A549 (cell line): Measurements from ENCODE around the gene RIMBP2. TPM values are rescaled to one million over a fixed set of nuclear protein-coding genes. Genes with fewer than 3 reads are reported as not detected.

Experiments used
- ATAC-seq, 2 experiments: fragments of 200-7000 bp in 1 of 2; fragments of >200 bp in 1 of 2; cut with Nextera tagmentation in 1 of 2; cut with Tn5 transposase in 1 of 2; 3 replicates each; pipeline versions ENCODE4 v1.8.0 to v1.9.1; 2018 to 2020; ENCODE audit warnings: mild to moderate bottlenecking in 1 of 2, moderate library complexity in 1 of 2
- CTCF ChIA-PET: fragments of 300-600 bp; sonication (Branson Sonifier 250); formaldehyde crosslinking; extraction: SDS; loops from one replicate; lab custom pipeline; 2021; ENCODE audit warnings: antibody characterized with exemption, inconsistent platforms; lab: Yijun Ruan, JAX
- POLR2A ChIA-PET: fragments of 350-600 bp; formaldehyde crosslinking; extraction: SDS; loops from one replicate; lab custom pipeline; 2021; ENCODE audit warnings: antibody characterized with exemption, inconsistent platforms; lab: Yijun Ruan, JAX
- DNase-seq, 2 experiments: peaks; one replicate each; pipeline versions ENCODE4 v3.0.0 to v3.0.0-alpha.2; 2011 to 2016; ENCODE audit warnings: low read depth in 1 of 2, low spot score in 1 of 2
- FAIRE-seq: peaks from 2 replicates; lab custom pipeline; 2011; peaks lifted over from hg19 to GRCh38; lab: Jason Lieb, UNC
- H3K27ac ChIP-seq, 2 experiments: fragments of >200 bp; sonication (Bioruptor Twin); formaldehyde crosslinking; 3 replicates each; pipeline ENCODE4 v1.5.1; 2016 to 2017
- H3K4me1 ChIP-seq: fragments of >200 bp; sonication (Bioruptor Twin); formaldehyde crosslinking; 3 replicates; pipeline ENCODE4 v1.6.1; 2016
- H3K4me2 ChIP-seq: fragments of >200 bp; sonication (Bioruptor Twin); formaldehyde crosslinking; 3 replicates; pipeline ENCODE4 v1.6.1; 2016
- H3K4me3 ChIP-seq: fragments of >200 bp; sonication (Bioruptor Twin); formaldehyde crosslinking; 3 replicates; pipeline ENCODE4 v1.5.1; 2016
- H3K9me3 ChIP-seq: fragments of >200 bp; sonication (Bioruptor Twin); formaldehyde crosslinking; 3 replicates; pipeline ENCODE4 v1.6.1; 2016
- BCL3 ChIP-seq: fragments of >200 bp; sonication (Bioruptor Twin); formaldehyde crosslinking; IDR thresholded peaks from 3 replicates; pipeline ENCODE4 v1.6.1; 2016
- CEBPB ChIP-seq, 2 experiments: fragments of >200 bp in 1 of 2; sonication (Bioruptor Twin) in 1 of 2; formaldehyde crosslinking in 1 of 2; IDR thresholded peaks; 2 replicates each; pipeline ENCODE4 v1.6.1; 2012 to 2016
- CHD2 ChIP-seq: fragments of 150-350 bp; IDR thresholded peaks from 2 replicates; pipeline ENCODE4 v1.6.1; 2014; ENCODE audit warnings: low read length; ENCODE audit not compliant: partially characterized antibody
- EHF ChIP-seq: fragments of 250-450 bp; sonication (Bioruptor Pico); IDR thresholded peaks from 2 replicates; pipeline ENCODE4 v1.5.0; 2020; ENCODE audit warnings: mild to moderate bottlenecking
- EP300 ChIP-seq, 2 experiments: fragments of >200 bp; sonication (Bioruptor Twin); formaldehyde crosslinking; IDR thresholded peaks; 2 replicates in 1 of 2; 3 replicates in 1 of 2; pipeline ENCODE4 v1.6.1; 2016 to 2017
- ESRRA ChIP-seq: fragments of 150-350 bp; IDR thresholded peaks from 2 replicates; pipeline ENCODE4 v1.6.1; 2014; ENCODE audit warnings: mild to moderate bottlenecking, low read length, borderline replicate concordance
- FOSB ChIP-seq: fragments of 250-450 bp; sonication (Bioruptor Pico); IDR thresholded peaks from 2 replicates; pipeline ENCODE4 v1.5.0; 2020; ENCODE audit warnings: mild to moderate bottlenecking, moderate library complexity
- FOSL2 ChIP-seq, 2 experiments: fragments of 450-650 bp in 1 of 2; fragments of >200 bp in 1 of 2; sonication (Bioruptor Twin) in 1 of 2; formaldehyde crosslinking; IDR thresholded peaks; 2 replicates each; pipeline versions ENCODE4 v1.5.0 to v1.6.1; 2016 to 2020; ENCODE audit warnings: mild to moderate bottlenecking in 1 of 2, moderate library complexity in 1 of 2
- HDAC2 ChIP-seq: fragments of 200-600 bp; sonication (generic); IDR thresholded peaks from 2 replicates; pipeline ENCODE4 v1.6.1; 2016
- HMGXB4 ChIP-seq: fragments of 250-450 bp; sonication (Bioruptor Pico); IDR thresholded peaks from 2 replicates; pipeline ENCODE4 v1.5.0; 2021; ENCODE audit warnings: mild to moderate bottlenecking, moderate library complexity, borderline replicate concordance
- HOXB13 ChIP-seq: fragments of 250-450 bp; sonication (Bioruptor Pico); IDR thresholded peaks from 2 replicates; pipeline ENCODE4 v1.5.0; 2020; ENCODE audit warnings: low read depth, mild to moderate bottlenecking, moderate library complexity
- JUN ChIP-seq, 2 experiments: fragments of >200 bp; sonication (Bioruptor Twin); formaldehyde crosslinking; IDR thresholded peaks; 2 replicates in 1 of 2; 3 replicates in 1 of 2; pipeline ENCODE4 v1.6.1; 2016 to 2017
- JUNB ChIP-seq: fragments of >200 bp; sonication (Bioruptor Twin); formaldehyde crosslinking; IDR thresholded peaks from 2 replicates; pipeline ENCODE4 v1.6.1; 2016
- MAX ChIP-seq: IDR thresholded peaks from 2 replicates; pipeline ENCODE4 v1.6.1; 2012
- NFE2L2 ChIP-seq: fragments of 150-350 bp; conservative IDR thresholded peaks from 2 replicates; pipeline ENCODE4 v1.6.1; 2014; ENCODE audit warnings: low read length
- RARB ChIP-seq: fragments of 250-450 bp; sonication (Bioruptor Pico); IDR thresholded peaks from 2 replicates; pipeline ENCODE4 v1.8.0; 2021; ENCODE audit warnings: mild to moderate bottlenecking, moderate library complexity
- RNF2 ChIP-seq: fragments of 200-600 bp; sonication (generic); IDR thresholded peaks from 2 replicates; pipeline ENCODE4 v1.6.1; 2016; ENCODE audit warnings: low read depth, mild to moderate bottlenecking, antibody characterized with exemption, moderate library complexity, borderline replicate concordance
- TFCP2L1 ChIP-seq: fragments of 250-450 bp; sonication (Bioruptor Pico); IDR thresholded peaks from 2 replicates; pipeline ENCODE4 v1.5.0; 2021; ENCODE audit warnings: mild to moderate bottlenecking
- ZC3H11A ChIP-seq: fragments of 450-650 bp; IDR thresholded peaks from 2 replicates; pipeline ENCODE4 v1.6.1; 2014; ENCODE audit warnings: antibody characterized with exemption, mild to moderate bottlenecking
- ZNF302 ChIP-seq: fragments of 250-450 bp; sonication (Bioruptor Pico); IDR thresholded peaks from 2 replicates; pipeline ENCODE4 v1.9.0; 2021; ENCODE audit warnings: inconsistent platforms, mild to moderate bottlenecking, moderate library complexity
- ZSCAN20 ChIP-seq: fragments of 250-450 bp; sonication (Bioruptor Pico); IDR thresholded peaks from 2 replicates; pipeline ENCODE4 v1.8.0; 2022; ENCODE audit warnings: mild to moderate bottlenecking, moderate library complexity
- WGBS: methylation state at CpG from one replicate; pipeline ENCODE4 v1.1.6; 2017; ENCODE audit errors: missing lambda C conversion rate; 5-methylcytosine and 5-hydroxymethylcytosine counted together
- polyA plus RNA-seq, 4 experiments: library from polyadenylated mRNA; depleted of rRNA in 3 of 4; stranded (reverse); fragments of >200 nt; fragmentation: RNase III in 1 of 4; extraction: RNeasy Plus Mini Kit Qiagen cat#74134 plus additional on column Dnase treatment in 1 of 4; gene quantifications; 2 replicates in 3 of 4; 3 replicates in 1 of 4; pipeline ENCODE4 v1.2.3, GENCODE V29; 2011 to 2017

Gene RIMBP2
- polyA plus RNA-seq, 2 of the 4 experiments (the other 2 are of a cell fraction): not detected

GRCh38 chr12:130589540-130590317, 126.4 kb downstream of the RIMBP2 start:
- Histone ChIP-seq H3K27ac (no peak overlapping the region), H3K4me2 (no peak overlapping the region), H3K4me1 (no peaks in the 10 kb centered on the region), H3K9me3 (no peaks in the 10 kb centered on the region)
- no peak for FAIRE-seq
- WGBS: 14% methylated on average over 11 of the region's 11 CpGs
- POLR2A ChIA-PET: no interaction called here
- CTCF ChIA-PET: interaction anchor here (0.6 to 1.1 kb wide), 2 partner anchors 29 to 132 kb away, joined by 3 read pairs; no protein-coding TSS in a partner anchor
- no peak for DNase-seq
- no peak for ATAC-seq
- no peak for TF ChIP-seq HMGXB4
- no peak for TF ChIP-seq EP300 (IDR thresholded peaks at IDR 0.05)
- TF ChIP-seq CEBPB (IDR thresholded peaks at IDR 0.05): no peak
- TF ChIP-seq NFE2L2: no peak
- TF ChIP-seq BCL3: no peak
- no peak for TF ChIP-seq MAX
- TF ChIP-seq RARB (CRISPR knock-in tag): no peak
- TF ChIP-seq, all 56 proteins: peak for 0
- H3K4me3 ChIP-seq: no peak overlapping the region

GRCh38 chr12:130588696-130589539, 127.2 kb downstream of the RIMBP2 start:
- no peak overlapping the region for H3K4me2 ChIP-seq
- CTCF ChIA-PET: interaction anchor here (1.1 kb wide), 2 partner anchors 30 to 159 kb away, joined by 3 read pairs; no protein-coding TSS in a partner anchor
- no peak for DNase-seq
- no peak for FAIRE-seq
- POLR2A ChIA-PET: no interaction called here
- no peaks in the 10 kb centered on the region for H3K4me1 ChIP-seq
- H3K4me3 ChIP-seq: no peak overlapping the region
- no peak for ATAC-seq
- H3K27ac ChIP-seq: no peak overlapping the region
- H3K9me3 ChIP-seq: no peaks in the 10 kb centered on the region
- 34% methylated on average over 11 of the region's 11 CpGs for WGBS
- TF ChIP-seq JUNB: no peak
- no peak for TF ChIP-seq ZNF302 (CRISPR knock-in tag)
- TF ChIP-seq NFE2L2: no peak
- no peak for TF ChIP-seq FOSL2 (IDR thresholded peaks at IDR 0.05)
- TF ChIP-seq FOSL2 (CRISPR knock-in tag; IDR thresholded peaks at IDR 0.05): no peak
- no peak for TF ChIP-seq ZC3H11A
- TF ChIP-seq JUN (IDR thresholded peaks at IDR 0.05): no peak
- TF ChIP-seq HDAC2: no peak
- TF ChIP-seq RNF2: no peak
- TF ChIP-seq FOSB (CRISPR knock-in tag): no peak
- no peak for TF ChIP-seq CHD2
- no peak for TF ChIP-seq HOXB13 (CRISPR knock-in tag)
- no peak for TF ChIP-seq EHF (CRISPR knock-in tag)
- no peak for TF ChIP-seq ZSCAN20
- TF ChIP-seq ESRRA: no peak
- TF ChIP-seq TFCP2L1 (CRISPR knock-in tag): no peak
